CD4-positive, alpha-beta T cell treated with Interferon gamma for 1 hour (primary cell): Measurements from ENCODE around the gene TBX4.

Experiments
- DNase-seq: peaks from one replicate; pipeline ENCODE4 v3.0.0-alpha.2; 2020

TBX4 gene

DNA sequence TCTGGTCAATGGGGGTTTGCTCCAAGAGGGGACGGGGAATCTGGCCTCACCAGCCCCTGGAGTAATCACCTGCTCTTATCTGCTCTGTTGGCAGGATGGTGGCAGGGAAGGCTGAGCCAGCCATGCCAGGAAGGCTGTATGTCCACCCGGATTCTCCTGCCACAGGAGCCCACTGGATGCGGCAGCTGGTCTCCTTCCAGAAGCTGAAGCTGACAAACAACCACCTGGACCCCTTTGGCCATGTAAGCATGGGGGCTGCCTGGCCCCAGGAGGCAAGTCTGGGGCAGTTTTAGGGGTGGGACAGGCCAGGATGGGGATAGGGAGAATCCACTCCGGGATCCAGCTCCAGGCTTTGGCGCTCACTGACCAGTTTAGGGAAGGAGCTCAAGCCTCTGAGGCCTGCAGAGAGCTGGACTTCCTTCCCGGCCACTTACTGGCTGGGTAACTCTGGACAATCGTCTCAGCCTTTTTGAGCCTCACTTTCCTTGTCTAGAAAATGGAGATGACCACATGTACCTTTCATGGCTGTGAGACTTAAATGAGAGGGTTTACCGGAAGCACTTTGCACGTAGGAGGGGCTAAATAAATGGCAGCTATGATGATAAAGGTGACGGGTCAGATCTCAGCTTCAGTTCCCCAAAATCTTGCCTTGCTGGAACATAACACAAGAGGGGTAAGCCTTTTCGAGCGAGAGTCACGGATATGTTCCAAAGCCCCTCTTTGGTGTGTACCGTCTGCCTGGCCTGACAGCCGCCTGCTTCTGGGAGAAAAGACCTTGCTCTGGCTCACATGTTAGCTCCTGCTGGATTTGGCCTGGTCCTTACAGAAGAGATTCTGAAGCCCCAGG, 15.4 kb downstream of the TBX4 start:
- DNase-seq: no peak

DNA sequence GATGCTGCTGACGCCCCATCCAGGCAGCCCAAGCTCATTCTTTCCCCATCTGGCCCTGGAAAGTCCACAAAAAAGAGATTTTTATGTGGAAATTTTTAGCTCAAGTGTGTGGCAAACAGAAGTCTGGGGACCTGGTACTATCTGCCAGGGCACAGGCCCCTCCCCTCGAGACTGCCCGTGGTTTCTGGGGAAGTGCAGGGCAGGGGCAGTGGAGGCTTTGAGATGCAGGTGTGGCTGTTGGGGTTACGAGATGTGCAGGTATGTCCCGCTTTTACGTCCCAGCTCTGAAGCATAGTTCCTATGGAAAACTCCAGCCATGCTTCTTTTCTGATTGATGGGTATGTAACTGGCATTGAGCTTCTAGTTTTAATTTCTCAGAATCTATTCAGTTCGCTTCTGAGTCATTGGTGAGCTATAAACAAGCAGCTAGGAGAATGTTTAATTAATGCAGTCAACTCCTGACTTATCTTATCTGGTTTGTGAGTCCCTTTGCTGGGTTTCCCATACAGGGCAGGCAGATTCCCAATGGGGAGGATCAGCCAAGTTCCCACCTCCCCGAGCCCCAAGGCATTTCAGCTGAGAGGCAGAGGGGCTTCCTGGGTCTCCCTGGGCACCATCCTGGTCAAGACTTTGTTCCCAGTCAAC, 16.2 kb downstream of the TBX4 start:
- no peak for DNase-seq

DNA sequence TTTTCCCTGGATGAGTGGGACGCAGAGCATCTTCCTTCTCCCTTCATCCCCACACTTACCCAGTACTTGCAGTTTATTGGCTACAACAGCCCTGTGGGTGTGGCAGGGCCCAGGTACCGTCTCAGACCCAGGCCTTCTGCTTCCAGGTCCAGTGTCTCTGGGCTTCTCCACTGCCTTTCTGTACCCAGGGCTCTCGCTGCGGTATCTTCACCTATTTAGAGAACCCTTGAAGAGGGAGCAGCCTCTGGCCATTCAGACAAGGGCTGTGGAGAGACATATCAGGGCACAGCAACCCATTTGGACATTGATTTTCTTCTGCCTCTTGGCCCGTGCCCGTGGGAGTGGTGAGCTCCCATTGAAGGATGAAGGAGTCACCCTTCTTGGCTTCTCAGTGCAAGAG, 17.3 kb downstream of the TBX4 start:
- no peak for DNase-seq

DNA sequence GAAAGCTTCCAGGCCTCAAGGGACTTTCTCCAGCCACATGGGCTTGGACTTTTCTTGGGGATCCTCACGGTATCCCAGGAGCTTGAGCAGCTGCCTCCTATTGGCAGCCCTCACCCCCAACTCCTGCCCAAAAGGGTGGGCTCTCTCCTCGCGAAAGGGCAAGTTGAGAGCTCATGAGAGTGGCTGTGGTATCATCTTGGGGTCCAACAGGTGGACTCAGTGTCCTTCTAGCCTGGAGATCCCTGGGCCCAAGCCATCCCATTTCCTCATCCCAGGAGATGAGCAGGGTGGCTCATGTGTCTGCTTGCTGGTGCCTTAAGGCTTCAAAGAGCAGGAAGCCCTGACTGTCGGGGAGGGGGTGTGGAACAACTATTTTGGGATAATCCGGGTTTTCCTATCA, 17.7 kb downstream of the TBX4 start:
- DNase-seq: no peak

DNA sequence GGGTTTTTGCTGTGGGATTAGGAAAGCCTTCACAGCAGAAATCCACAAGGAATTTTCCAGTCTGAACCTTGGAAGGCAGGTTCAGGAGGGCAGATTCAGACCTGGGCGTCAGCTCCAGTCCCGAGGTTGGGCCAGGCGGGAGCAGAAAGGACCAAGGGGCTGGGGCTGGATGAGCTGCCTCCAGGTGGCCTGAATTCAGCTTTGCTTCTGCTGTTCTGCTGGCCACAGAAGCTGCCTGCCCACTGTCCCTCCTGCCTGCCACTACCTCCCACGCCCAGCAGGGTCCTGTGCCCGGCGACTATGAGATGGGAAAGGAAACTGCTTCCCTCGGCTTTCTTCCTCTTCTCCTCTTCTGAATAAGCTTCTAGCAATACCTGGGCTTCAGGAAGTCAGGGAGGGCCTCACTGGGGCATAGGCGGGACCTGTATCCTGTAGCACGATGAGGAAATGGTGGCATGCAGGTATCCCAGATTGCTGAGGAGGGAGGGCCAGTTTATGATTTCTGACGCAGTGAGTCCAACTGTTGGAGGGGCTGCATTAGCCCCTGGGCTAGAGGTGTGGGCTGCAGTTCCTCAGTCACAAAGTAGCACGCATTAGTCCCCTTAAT, 18.4 kb downstream of the TBX4 start:
- DNase-seq: no peak

DNA sequence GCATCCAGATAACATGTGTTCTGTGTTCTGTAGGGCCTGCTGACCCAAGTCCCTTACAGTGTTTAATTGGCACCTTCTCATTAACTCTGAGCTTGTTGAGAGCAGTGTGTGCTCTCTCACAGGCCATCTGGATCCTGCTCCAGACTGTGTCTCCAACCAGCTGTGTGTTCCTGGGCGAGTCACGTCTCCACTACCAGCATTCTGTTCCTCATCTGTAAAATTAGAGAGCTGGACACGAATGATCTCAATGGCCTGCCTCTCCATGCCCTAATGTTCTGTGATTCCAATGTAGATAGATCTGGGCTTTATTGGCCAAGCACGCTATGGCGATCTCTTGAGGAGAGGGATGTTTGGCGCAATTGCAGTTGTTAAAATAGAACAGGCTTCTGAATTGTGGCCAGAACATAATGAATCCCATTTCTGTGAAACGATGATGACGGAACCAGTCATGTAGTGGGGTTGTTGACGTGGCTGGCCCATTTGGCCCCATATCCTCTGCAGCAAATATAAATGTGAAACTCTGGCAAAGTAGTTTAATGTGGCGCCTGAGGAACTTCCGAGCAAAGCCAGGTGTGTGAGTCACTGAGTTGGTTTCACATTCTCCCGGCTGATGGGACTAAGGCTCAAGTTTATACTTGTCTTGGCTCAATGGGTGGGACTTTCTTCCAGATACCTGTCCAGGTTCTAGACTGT, 22.2 kb downstream of the TBX4 start:
- DNase-seq: no peak

DNA sequence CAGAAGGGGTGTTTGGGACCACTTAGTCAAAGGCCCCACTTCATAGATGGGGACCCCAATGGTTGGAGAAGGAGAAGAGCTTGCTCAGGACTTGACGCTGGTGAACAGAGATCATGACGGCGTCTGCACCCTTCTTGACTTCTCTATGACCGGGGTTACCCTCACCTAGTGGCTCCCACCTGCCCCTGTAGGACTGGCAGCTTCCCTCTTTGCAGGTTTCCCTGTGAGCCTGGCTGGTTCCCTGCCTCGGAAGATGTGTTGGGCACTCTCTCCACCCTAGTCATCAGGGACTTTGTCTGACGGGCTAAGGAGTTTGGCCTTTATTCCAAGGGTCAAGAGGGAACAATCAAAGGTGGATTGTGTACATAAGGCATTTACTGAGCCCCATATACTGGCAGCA, 22.7 kb downstream of the TBX4 start:
- DNase-seq: no peak

DNA sequence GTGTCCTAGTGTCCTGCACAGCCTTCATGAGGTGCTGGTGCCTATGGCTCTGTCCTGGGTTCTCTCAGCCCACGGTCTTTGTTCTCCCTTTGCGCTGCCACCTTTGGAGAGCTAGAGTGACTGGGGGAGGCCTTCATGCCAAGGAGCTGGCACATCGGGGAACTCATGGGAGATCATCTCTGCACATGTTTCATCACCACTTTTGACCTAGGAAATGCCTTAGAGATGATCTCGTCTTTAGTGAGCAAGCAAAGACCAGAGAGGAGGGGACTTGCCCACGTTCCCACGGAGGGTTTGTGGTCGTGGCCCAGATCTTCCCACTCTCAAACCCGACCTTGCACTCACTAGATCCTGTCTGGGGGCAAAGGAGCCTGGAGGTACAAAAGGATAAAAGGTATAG, 23.5 kb downstream of the TBX4 start:
- no peak for DNase-seq

DNA sequence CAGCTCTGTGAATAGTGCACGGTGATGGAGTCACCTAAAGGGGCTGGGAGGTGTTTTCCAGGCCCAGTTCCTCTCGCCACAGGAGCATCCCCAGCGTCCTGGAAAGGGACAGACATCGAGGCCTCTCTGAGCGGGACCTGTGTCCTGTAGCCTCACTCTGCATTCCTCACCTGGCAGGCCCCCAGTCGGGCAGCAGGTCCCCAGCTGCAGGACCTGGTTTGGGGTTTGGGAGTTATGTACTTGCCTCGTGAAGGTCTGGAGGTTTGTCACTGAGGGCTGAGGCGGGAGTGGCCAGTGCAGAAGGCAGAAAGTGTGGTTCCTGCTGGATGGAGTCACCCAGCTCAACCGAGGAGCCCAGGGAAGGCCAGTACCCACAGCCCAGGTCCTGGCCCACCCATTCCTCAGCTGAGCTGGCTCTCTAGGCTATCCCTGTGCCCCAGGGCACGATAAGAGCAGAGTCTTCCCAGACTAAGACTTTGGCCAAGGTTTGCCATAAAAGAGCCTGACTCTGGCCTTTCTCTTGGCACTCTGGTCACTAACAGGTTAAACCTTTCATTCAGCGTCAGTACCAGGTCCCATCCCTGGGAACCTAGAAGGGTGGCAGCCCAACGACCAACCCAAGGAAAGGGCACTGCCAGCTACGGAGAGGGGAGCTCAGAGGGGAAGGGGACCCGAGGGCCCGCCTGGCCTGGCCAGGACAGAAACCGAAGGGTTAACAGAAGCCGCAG, 24.4 kb downstream of the TBX4 start:
- no peak for DNase-seq

DNA sequence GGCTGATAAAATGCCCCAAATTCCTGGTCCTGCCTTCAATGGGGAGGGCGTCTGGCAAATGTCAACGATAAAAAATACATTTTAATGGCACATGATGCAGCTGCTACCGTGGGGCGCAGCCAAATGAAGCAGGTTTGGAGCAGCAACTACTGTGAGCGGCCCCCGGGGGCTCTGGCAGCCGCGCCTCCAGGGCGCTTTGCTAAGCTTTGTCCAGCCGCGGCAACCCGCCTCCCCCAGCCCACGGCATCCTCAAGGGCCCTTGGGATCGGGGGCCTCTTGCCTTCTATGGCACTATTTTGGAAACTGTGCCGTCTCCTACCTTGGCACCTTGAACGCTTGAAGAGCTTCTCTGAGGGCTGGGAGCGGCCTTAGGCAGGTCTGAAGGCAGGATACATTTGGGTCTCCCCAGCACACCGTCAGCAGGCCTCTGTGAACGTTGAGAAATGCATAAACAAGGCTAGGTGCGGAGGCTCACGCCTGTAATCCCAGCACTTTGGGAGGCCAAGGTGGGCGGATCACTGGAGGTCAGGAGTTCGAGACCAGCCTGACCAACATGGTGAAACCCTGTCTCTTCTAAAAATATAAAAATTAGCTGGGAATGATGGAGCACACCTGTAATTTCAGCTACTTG, 25.1 kb downstream of the TBX4 start:
- DNase-seq: no peak

DNA sequence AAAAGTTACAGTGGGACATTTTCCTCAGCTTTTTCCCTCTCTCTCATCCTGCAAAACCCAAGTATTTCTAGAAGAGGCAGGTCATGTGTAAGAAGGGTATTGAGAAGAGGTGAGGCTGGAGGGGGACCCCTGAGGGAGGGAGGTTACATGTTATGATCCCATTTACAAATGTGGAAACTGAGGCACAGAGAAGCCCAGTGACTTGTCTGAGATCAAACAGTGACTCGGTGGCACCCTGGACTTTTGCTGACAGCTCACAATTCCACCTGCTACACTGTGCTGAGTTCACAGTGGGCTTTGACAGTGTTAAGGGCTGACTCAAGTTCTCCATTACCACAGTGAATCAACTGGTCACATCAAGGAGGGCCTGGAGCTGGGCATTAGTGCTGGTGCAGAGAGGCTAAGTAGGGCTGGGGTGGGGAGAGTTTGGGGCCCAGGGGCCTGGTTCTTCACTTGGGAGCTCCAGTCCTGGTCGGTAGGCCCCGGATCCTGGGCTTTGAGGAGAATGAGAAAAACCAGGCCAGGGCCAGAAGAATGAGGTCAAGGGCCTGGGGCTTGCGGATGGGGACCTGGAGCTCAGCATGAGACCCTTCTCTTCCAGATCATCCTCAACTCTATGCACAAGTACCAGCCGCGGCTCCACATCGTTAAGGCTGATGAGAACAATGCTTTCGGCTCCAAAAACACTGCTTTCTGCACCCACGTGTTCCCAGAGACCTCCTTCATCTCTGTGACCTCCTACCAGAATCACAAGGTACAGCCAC, 26.0 kb downstream of the TBX4 start:
- DNase-seq: no peak

DNA sequence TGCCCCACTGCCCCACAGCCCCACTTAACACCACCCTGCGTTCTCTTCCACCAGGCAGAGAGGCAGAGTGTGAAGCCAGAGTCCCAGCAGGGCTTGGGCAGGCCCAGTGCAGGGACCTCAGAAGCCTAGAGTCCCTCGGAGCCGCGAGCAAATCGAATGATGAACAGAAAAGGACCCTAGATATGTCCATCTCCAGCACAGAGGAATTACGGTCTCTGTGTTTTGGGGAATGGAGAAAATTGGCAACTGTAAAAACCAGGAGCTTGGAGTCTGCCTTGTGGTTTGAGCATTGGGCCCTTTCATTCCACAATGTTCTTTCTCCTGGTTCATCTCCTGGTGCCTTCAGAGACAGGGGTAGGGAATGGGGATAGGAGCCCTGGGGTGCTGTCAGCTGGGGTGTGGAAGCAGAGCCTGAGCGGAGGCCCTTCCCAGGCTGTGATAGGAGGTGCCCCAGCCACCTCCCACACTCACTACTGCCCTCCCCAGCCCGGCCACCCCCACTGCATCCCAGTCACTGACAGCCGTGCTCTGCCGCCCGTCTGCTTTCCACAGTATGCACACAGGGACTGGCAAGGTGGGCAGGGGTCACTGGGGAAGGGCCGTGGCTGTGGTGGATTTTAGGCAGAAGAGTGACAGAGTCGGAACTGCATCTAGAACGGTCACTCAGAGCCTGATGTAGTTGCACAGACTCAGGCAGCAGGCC, 26.7 kb downstream of the TBX4 start:
- no peak for DNase-seq

DNA sequence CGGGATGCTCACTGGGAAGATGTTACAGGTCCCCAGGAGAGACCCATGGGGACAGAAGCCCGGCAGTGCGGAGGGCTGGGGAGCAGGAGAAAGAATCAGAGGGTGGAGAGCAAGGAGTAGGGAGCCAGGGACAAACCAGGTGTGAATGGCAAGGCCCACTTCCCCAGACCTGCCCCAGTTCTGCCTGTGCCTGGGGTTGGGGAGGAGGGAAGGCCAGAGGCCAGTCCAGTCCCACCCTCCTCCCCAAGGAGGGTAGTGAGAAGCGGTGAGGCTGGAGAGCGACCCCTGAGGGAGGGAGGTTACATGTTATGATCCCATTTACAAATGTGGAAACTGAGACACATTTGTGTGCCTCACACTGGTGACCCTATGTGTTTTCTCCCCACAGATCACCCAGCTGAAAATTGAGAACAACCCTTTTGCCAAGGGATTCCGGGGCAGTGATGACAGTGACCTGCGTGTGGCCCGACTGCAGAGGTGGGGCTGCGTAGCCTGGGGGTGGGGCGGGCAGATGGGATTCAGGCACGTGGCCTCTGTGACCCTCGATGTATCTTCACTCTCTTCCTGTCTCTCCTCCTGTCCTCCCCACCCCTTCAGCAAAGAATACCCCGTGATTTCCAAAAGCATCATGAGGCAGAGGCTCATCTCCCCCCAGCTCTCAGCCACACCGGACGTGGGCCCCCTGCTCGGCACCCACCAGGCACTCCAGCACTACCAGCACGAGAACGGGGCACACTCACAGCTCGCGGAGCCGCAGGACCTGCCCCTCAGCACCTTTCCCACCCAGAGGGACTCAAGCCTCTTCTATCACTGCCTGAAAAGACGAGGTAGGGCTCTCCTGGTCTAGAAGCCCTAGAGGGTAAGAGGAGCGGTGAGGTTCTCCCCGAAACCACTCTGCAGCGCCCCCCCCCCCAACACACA, 27.5 kb downstream of the TBX4 start:
- DNase-seq: no peak

DNA sequence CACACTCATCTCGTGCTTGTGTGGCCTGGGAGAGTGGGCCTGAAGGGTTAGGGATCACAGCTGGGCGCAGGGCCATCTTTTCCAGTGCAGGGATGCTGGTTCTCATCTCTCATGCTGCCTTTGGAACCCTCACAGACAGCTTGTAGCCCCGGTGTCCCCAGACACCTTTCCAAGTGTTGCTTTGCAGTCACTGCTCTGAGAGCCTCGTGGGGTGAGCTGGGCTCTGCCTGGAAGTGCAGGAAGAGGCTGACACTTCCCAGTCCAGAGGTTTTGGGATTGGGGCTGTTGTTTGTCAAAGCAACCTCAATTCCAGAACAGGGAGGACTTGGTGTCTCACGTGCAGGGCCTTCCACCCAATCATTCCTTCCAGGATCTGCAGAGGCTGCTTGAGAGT, 28.2 kb downstream of the TBX4 start:
- no peak for DNase-seq

DNA sequence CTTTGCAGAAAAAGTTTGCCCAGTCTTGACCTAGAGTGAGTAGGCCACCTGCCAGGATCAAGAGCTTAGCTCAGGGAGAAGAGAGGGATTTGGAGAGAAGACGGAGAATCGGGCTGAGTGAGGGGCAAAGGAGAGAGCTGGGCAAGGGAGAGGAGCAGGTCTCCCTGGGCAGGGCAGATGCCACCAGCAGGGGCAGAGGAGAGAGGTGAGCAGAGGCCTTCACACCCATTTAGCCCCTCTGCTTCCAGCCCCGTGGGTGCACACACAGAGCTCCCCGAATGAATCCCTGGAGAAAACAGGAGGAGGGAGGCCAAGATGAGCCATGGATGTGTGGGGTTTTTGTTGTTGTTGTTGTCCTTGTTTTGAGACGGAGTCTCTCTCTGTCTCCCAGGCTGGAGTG, 29.2 kb downstream of the TBX4 start:
- DNase-seq: no peak

DNA sequence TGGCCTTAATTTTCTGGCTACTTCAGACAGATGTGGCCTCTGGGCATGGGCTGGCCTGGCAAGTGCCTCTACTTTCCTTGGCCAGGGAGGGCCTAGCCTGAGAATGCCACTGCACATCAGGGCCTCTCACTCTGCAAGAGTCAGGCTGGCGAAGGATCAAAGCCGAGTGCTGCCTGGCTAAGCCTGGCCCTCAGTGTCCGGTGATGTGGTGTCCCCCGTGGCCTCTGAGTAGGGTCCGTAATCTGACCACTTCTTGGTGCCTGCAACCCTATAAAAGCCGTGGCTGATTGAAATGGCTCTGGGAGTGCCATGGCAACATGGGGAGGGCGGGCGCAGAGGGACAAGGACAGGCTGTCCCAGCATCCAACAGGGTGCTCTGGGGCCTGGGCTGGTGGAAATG, 30.2 kb downstream of the TBX4 start:
- no peak for DNase-seq

DNA sequence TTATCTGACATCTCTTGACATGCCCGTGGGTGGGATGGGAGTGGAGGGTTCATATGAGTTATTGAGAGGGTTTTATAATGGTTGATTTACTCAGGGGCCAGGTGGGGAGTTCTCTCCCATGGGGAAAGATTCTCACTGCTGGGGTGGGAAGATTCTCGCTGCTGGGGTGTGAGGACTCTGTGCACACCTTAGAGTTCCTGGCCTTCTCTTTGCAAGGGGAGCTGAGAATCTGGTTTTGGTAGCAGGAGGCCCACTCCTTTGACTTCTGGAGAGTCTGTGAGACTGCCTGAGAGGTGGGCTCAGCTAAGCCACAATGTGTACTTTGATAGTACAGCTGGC, 31.5 kb downstream of the TBX4 start:
- no peak for DNase-seq

DNA sequence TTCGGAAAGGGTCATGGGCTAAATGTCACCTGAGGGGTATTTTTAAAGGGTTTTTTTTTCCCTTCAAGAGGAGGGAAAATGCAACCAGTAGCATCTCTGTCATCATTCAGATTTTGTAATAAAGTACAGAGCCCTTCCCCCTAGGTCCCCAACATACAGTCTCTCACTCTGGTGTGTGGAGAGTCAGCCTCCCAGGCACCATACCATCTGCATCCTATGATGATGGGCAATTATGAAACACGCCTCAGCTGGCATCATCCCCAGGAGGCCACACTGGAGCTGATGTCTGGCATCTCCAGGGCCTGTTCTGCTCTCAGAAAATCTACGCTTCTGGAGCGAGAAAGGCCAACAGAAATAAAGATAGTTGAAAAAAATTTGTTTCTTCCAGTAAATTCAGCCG, 32.0 kb downstream of the TBX4 start:
- no peak for DNase-seq

DNA sequence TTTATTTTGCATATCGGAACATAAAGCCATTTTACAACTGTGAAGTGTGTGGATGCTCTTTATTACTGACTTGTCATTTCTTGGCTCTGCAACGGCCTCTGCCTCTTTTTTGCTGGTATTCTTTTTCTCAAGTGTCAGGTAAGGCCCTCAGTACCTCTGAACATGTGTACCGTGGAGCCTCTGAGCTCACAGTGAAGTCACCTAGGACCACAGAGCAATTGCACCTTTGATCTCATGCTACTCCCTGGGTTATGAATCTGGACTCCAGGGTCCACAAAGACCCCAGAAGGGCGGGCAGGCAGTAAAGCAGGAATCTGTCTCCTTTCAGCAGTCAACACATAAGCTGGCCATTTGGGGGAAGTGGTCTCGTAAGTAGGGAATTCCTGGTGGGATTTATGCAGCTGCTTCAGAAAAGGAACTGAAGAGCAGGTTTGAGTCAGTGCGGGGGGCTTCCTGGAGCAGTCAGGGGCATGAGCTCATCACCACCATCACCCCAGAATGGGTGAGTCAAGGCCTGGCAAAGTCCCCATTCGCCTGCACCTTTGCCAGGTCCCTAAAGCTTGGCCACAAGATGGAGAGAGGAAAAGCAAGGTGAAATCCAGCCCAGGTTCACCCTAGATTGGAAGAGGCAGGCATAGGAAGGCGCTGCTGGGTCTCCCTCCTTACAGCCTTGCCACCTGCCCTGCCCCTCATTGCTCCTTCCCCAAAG, 33.0 kb downstream of the TBX4 start:
- DNase-seq: no peak
